ENCODE data around the gene OSBPL9.
A peak's percentile ranks its signal among the peaks of the same experiment; 100 is the strongest.

The OSBPL9 gene

GRCh38 chr1:51684776-51685175 lies 67.9 kb downstream of the OSBPL9 start:
- H3K9me3 ChIP-seq (ENCODE audit: low read depth, low read length) = no peaks in the 10 kb centered on the region
- no peak for DNase-seq (ENCODE audit: low read depth, low spot score)
- no peak overlapping the region for H3K9ac ChIP-seq (ENCODE audit: insufficient read length)
- no peak for TF ChIP-seq EZH2 (IDR thresholded peaks at IDR 0.05)
- TF ChIP-seq POLR2AphosphoS5 (IDR thresholded peaks at IDR 0.05; ENCODE audit: borderline replicate concordance, low read depth, low read length) = no peak
- TF ChIP-seq FOXP2 (optimal IDR thresholded peaks at IDR 0.05; ENCODE audit: control extremely low read depth, extremely low read length, insufficient read depth) = no peak
- no peak overlapping the region for H3K27ac ChIP-seq
- no peak overlapping the region for H3K4me3 ChIP-seq
- H3K36me3 ChIP-seq (ENCODE audit: insufficient read depth, low read length) = no peaks in the 10 kb centered on the region

GRCh38 chr1:51686450-51686849 lies 69.6 kb downstream of the OSBPL9 start:
- Histone ChIP-seq H3K27ac (no peak overlapping the region), H3K4me3 (no peak overlapping the region)
- TF ChIP-seq POLR2AphosphoS5 (IDR thresholded peaks at IDR 0.05; ENCODE audit: borderline replicate concordance, low read depth, low read length) = no peak
- no peak for TF ChIP-seq EZH2 (IDR thresholded peaks at IDR 0.05)
- no peak for TF ChIP-seq FOXP2 (optimal IDR thresholded peaks at IDR 0.05; ENCODE audit: control extremely low read depth, extremely low read length, insufficient read depth)

GRCh38 chr1:51689075-51689440 lies 72.2 kb downstream of the OSBPL9 start:
- H3K36me3 ChIP-seq (ENCODE audit: insufficient read depth, low read length) = no peaks in the 10 kb centered on the region
- peak overlapping the region; percentile 46 for H3K9ac ChIP-seq (ENCODE audit: insufficient read length)
- DNase-seq (ENCODE audit: low read depth, low spot score) = peak; percentile 42
- peak overlapping the region; percentile 44 for H3K4me3 ChIP-seq
- H3K27ac ChIP-seq = peak overlapping the region; percentile 96
- H3K9me3 ChIP-seq (ENCODE audit: low read depth, low read length) = no peaks in the 10 kb centered on the region
- no peak for TF ChIP-seq EZH2 (IDR thresholded peaks at IDR 0.05)

More at GRCh38 chr1:51686450-51686849, 69.6 kb downstream of the OSBPL9 start:
- Histone ChIP-seq H3K9me3 (ENCODE audit: low read depth, low read length) (no peaks in the 10 kb centered on the region), H3K36me3 (ENCODE audit: insufficient read depth, low read length) (no peaks in the 10 kb centered on the region), H3K9ac (ENCODE audit: insufficient read length) (no peak overlapping the region)
- no peak for DNase-seq (ENCODE audit: low read depth, low spot score)

- peak overlapping the region; percentile 96 for H3K27ac ChIP-seq
These were observed 72.8 kb downstream of the OSBPL9 start for GRCh38 chr1:51689643-51690042.

GRCh38 chr1:51690285-51690961 lies 73.5 kb downstream of the OSBPL9 start:
- peak overlapping the region; percentile 96 for H3K27ac ChIP-seq
- TF ChIP-seq EZH2 (IDR thresholded peaks at IDR 0.05) (no peak), POLR2AphosphoS5 (IDR thresholded peaks at IDR 0.05; ENCODE audit: borderline replicate concordance, low read depth, low read length) (no peak), FOXP2 (optimal IDR thresholded peaks at IDR 0.05; ENCODE audit: control extremely low read depth, extremely low read length, insufficient read depth) (no peak)

More at GRCh38 chr1:51689643-51690042, 72.8 kb downstream of the OSBPL9 start:
- Histone ChIP-seq H3K9me3 (ENCODE audit: low read depth, low read length) (no peaks in the 10 kb centered on the region), H3K9ac (ENCODE audit: insufficient read length) (peak overlapping the region; percentile 46), H3K36me3 (ENCODE audit: insufficient read depth, low read length) (no peaks in the 10 kb centered on the region), H3K4me3 (peak overlapping the region; percentile 44)
- DNase-seq (ENCODE audit: low read depth, low spot score) = no peak
- TF ChIP-seq FOXP2 (optimal IDR thresholded peaks at IDR 0.05; ENCODE audit: control extremely low read depth, extremely low read length, insufficient read depth) = no peak
- no peak for TF ChIP-seq POLR2AphosphoS5 (IDR thresholded peaks at IDR 0.05; ENCODE audit: borderline replicate concordance, low read depth, low read length)
- TF ChIP-seq EZH2 (IDR thresholded peaks at IDR 0.05) = no peak

GRCh38 chr1:51691920-51692319 lies 75.0 kb downstream of the OSBPL9 start:
- Histone ChIP-seq H3K9ac (ENCODE audit: insufficient read length) (no peak overlapping the region), H3K4me3 (no peak overlapping the region), H3K36me3 (ENCODE audit: insufficient read depth, low read length) (no peaks in the 10 kb centered on the region), H3K9me3 (ENCODE audit: low read depth, low read length) (no peaks in the 10 kb centered on the region), H3K27ac (no peak overlapping the region)
- no peak for TF ChIP-seq FOXP2 (optimal IDR thresholded peaks at IDR 0.05; ENCODE audit: control extremely low read depth, extremely low read length, insufficient read depth)
- TF ChIP-seq EZH2 (IDR thresholded peaks at IDR 0.05) = no peak
- TF ChIP-seq POLR2AphosphoS5 (IDR thresholded peaks at IDR 0.05; ENCODE audit: borderline replicate concordance, low read depth, low read length) = no peak
- no peak for DNase-seq (ENCODE audit: low read depth, low spot score)

More at GRCh38 chr1:51690285-51690961, 73.5 kb downstream of the OSBPL9 start:
- no peaks in the 10 kb centered on the region for H3K9me3 ChIP-seq (ENCODE audit: low read depth, low read length)
- no peak overlapping the region for H3K9ac ChIP-seq (ENCODE audit: insufficient read length)
- no peak overlapping the region for H3K4me3 ChIP-seq
- no peaks in the 10 kb centered on the region for H3K36me3 ChIP-seq (ENCODE audit: insufficient read depth, low read length)
- DNase-seq (ENCODE audit: low read depth, low spot score) = no peak

GRCh38 chr1:51693419-51694155 lies 76.7 kb downstream of the OSBPL9 start:
- Histone ChIP-seq H3K4me3 (peak overlapping the region; percentile 29; the same call in 1 of the 2 replicates), H3K27ac (0 out of 2 replicates have a peak overlapping the region, but pooled peaks have one; percentile 32), H3K36me3 (ENCODE audit: insufficient read depth, low read length) (no peaks in the 10 kb centered on the region), H3K9ac (ENCODE audit: insufficient read length) (no peak overlapping the region), H3K9me3 (ENCODE audit: low read depth, low read length) (no peaks in the 10 kb centered on the region)
- no peak for TF ChIP-seq FOXP2 (optimal IDR thresholded peaks at IDR 0.05; ENCODE audit: control extremely low read depth, extremely low read length, insufficient read depth)
- TF ChIP-seq POLR2AphosphoS5 (IDR thresholded peaks at IDR 0.05; ENCODE audit: borderline replicate concordance, low read depth, low read length) = no peak
- TF ChIP-seq EZH2 (IDR thresholded peaks at IDR 0.05) = no peak
- DNase-seq (ENCODE audit: low read depth, low spot score) = no peak

GRCh38 chr1:51697166-51697565 lies 80.3 kb downstream of the OSBPL9 start:
- H3K9ac ChIP-seq (ENCODE audit: insufficient read length) = no peak overlapping the region
- H3K36me3 ChIP-seq (ENCODE audit: insufficient read depth, low read length) = no peaks in the 10 kb centered on the region
- no peak overlapping the region for H3K27ac ChIP-seq
- H3K4me3 ChIP-seq = no peak overlapping the region
- H3K9me3 ChIP-seq (ENCODE audit: low read depth, low read length) = no peaks in the 10 kb centered on the region
- TF ChIP-seq EZH2 (IDR thresholded peaks at IDR 0.05) = no peak
- no peak for TF ChIP-seq POLR2AphosphoS5 (IDR thresholded peaks at IDR 0.05; ENCODE audit: borderline replicate concordance, low read depth, low read length)
- no peak for TF ChIP-seq FOXP2 (optimal IDR thresholded peaks at IDR 0.05; ENCODE audit: control extremely low read depth, extremely low read length, insufficient read depth)
- DNase-seq (ENCODE audit: low read depth, low spot score) = no peak
